SK-N-SH treated with all-trans-retinoic acid at 6 μM for 48 hours (cell line): ENCODE data around the gene ATRN.

Experiments
- ARNTL ChIP-seq: fragments of 450-650 bp; formaldehyde crosslinking; IDR thresholded peaks from 2 replicates; pipeline ENCODE4 v1.5.0; 2020; ENCODE audit warnings: low read depth, mild to moderate bottlenecking, moderate library complexity, borderline replicate concordance
- CSRNP3 ChIP-seq: fragments of 250-450 bp; sonication (Bioruptor Pico); IDR thresholded peaks from 2 replicates; pipeline ENCODE4 v1.5.1; 2021; ENCODE audit warnings: mild to moderate bottlenecking, moderate library complexity
- OSR1 ChIP-seq: fragments of 250-450 bp; sonication (Bioruptor Pico); IDR thresholded peaks from 2 replicates; pipeline ENCODE4 v1.8.0; 2022; ENCODE audit warnings: moderate library complexity, mild to moderate bottlenecking, inconsistent platforms
- PATZ1 ChIP-seq: fragments of 250-450 bp; sonication (Bioruptor Pico); IDR thresholded peaks from 2 replicates; pipeline ENCODE4 v1.8.0; 2020; ENCODE audit warnings: mild to moderate bottlenecking, moderate library complexity, borderline replicate concordance
- SNAI2 ChIP-seq: fragments of 250-450 bp; sonication (Bioruptor Pico); IDR thresholded peaks from 2 replicates; pipeline ENCODE4 v1.5.0; 2020; ENCODE audit warnings: mild to moderate bottlenecking, moderate library complexity
- ZFP30 ChIP-seq: fragments of 450-650 bp; formaldehyde crosslinking; IDR thresholded peaks from 2 replicates; pipeline ENCODE4 v1.5.0; 2022; ENCODE audit warnings: mild to moderate bottlenecking, moderate library complexity

GRCh38 chr20:3532089-3532615 is 61.3 kb downstream of the ATRN start:
- TF ChIP-seq OSR1 (CRISPR knock-in tag) (no peak), ARNTL (no peak), SNAI2 (CRISPR knock-in tag) (no peak), ZFP30 (CRISPR knock-in tag) (no peak), PATZ1 (no peak), CSRNP3 (no peak)
